ENCODE data around the gene RCL1.
"Not testable (repeated sequence)": the region's sequence is repeated elsewhere in the genome, so short reads cannot be mapped to it uniquely, and the experiment has no call there.

The RCL1 gene, protein sequence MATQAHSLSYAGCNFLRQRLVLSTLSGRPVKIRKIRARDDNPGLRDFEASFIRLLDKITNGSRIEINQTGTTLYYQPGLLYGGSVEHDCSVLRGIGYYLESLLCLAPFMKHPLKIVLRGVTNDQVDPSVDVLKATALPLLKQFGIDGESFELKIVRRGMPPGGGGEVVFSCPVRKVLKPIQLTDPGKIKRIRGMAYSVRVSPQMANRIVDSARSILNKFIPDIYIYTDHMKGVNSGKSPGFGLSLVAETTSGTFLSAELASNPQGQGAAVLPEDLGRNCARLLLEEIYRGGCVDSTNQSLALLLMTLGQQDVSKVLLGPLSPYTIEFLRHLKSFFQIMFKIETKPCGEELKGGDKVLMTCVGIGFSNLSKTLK

DNA sequence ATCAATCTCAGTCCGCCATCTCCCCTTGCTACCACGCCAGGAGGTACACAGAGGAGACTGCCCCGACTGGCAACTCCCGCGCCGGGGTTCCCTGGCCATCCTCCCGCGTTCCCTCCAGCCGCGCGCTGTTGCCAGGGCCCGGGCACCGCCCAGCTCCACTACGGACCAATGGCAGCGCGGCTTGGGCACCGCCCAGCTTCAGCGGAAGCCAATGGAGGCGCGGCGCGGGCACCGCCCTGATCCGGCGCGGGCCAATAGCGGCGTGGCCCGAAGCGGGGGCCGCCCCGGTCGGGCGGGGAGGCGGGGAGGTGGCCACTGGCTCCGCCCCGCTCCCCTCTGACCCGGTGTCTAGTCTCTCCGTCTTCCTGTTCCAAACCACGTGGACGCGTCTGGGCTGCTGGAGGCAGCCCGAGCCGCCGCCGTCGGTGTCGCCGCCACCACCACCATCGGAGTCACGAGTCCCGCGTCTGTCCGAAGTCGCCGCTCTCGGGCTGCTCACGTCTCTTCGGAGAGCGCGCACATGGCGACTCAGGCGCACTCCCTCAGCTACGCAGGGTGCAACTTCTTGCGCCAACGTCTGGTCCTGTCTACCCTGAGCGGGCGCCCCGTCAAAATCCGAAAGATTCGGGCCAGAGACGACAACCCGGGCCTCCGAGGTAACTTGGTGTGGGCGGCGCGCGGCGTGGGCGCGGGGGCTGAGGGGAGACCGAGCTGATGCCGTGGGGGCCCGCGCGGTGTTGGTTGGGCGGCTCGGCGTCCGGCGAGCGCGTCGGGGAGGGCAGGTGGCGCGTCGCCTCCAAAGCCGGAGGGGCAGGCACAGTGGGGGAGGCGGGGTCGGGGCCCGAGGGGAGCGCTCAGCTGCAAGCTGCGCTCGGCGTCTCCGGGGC lies at the start of gene RCL1:
Gene RCL1, plus strand, starts transcription at position 373 of the 887 bp plus-strand sequence. Its CDS starts 148 bp downstream, at position 521.
- DNase-seq (ENCODE audit: low read depth), result peak; percentile 94

DNA sequence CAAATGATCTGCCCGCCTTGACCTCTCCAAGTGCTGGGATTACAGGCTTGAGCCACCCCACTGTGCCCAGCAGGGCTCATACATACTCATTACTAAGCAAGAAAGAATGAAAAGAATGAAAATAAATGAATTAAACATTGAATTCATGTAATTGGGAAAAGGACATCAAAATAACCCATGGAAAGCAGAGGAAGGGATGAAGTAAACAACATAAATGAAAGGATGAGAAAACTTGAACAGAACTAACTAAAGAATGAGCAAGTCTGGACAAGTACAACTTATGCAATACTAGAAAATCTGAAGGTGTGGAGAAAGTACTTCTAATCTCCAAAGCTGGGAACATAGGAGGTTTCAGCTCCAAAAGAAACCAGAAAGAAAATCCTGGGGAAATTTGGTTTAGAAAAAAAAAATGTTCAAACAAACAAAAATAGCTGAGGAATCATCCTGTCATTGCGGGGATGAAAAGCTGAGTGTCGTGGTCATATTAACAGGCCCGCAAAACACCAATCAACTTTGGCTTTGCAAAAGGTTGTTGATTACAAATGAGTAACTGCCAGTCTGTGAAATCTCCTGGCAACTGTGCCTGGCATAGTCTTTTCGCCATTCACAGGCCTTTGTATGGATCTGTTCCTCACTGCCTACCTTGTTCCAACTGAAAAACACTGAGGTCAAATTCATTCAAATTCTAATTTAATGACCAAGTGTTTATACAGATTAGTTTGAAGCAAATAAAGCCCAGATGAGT lies 49.4 kb upstream of the RCL1 start:
- DNase-seq (ENCODE audit: low read depth), result no peak

DNA sequence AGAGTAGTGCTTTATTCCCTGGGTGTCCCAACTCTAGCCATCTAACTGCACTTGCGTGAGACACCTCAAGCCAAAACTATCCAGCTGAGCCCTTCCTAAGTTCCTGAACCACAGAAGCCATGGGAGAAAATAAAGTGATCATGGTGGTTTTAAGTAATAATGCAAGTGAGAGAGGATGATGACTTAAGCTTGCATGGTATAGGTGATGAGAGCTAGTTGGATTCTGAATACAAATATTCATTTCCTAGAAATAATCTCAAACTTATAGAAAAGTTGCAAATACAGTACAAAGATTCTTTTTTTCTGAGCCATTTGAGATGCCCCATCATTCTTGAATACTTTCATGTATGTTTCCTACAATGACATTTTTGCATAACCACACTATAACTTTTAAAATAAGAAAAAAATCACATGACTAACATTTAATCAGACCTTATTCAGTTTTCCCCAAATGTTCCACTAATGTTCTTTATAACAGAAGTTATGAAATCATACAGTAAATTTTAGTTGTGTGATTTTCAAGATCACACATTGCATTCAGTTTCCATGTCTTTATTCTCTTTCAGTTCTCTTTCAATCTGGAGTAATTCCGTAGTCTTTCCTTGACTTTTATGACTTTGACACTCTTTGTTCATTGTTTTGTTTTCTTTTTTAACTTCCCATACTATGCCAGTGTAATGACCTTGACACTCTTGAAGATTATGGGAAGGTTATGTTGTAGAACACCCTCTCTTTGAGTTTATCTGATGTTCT lies 46.3 kb upstream of the RCL1 start:
- no peak for DNase-seq (ENCODE audit: low read depth)

DNA sequence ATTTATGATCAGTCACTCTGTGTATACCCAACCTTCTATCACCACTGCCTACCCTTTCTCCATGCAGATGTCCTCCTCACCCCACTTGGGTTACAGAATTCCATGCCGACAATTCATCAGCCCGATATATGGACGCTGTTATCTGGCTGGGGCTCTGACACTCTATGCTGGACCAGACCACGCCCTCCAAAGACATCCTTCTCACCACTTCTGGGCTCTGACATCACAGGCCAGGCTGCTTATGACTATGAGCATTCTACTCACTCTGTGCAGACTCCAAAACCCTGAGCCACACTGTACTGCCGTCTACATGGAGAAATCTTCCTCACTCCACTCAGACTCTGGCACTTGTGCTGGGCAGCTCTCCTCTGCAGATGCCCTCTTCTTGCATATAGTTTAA lies 44.1 kb upstream of the RCL1 start:
- no peak for DNase-seq (ENCODE audit: low read depth)

DNA sequence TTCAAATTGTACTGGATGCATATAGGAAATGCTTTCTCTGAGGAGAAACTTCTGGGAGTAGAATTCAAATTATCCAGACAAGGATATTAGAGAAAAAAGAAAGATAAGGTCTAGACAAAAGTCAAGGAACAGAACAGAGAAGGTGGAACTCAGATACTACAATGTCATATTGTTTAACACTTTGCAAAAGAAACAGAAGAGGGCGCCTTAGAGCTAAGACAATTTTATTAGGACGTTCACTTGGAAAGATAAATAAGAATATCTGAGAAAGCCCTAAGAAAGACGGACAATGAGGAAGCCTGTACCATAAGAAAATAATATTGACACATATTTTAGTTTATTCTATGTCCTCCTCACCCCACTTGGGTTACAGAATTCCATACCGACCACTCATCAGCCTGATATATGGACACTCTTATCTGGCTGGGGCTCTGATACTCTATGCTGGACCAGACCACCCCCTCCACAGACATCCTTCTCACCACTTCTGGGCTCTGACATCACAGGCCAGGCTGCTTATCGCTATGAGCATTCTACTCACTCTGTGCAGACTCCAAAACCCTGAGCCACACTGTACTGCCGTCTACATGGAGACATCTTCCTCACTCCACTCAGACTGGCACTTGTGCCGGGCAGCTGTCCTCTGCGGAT lies 42.6 kb upstream of the RCL1 start:
- DNase-seq (ENCODE audit: low read depth), result no peak

DNA sequence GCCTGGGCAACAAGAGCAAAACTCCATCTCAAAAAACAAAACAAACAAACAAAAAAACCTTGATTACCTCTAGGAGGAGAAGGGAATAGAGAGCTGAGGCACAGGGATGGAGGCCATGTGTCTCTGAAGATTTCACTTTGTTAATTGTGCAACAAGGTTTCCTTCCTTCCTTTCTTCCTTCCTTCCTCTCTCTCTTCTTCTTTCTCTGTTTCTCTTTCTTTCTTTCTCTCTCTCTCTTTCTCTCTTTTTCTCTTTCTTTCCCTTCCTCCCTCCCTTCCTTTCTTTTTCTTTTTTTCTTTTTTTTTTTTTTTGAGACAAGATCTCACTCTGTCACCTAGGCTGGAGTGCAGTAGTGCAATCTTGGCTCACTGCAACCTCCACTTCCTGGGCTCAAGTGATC lies 38.2 kb upstream of the RCL1 start:
- not testable (repeated sequence) for DNase-seq (ENCODE audit: low read depth)

DNA sequence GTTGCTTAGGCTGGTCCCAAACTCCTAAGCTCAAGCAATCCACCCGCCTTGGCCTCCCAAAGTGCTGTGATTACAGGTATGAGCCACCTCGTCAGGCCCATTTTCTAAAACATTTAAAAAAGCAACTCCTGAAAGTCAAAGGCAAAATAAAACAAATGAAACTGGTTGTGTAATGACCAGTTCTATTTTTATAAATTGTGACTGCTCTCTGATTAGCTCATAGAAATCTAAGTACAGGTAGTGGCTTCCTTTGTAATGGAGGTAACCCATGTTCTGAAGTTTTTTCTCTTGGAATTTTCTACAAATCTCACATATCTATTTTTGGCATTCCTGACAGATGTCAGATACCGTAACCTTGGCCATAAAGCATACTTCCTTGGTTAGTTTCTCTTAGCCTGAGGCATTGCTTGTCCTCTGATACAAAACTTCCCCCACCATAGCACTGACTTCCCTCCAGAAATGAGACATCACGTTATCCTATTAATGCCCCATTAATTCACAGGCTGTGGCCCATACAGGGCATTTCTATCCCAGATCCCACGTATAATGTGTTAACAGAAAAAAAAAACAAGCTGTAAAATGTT lies 37.6 kb upstream of the RCL1 start:
- DNase-seq (ENCODE audit: low read depth), result no peak

DNA sequence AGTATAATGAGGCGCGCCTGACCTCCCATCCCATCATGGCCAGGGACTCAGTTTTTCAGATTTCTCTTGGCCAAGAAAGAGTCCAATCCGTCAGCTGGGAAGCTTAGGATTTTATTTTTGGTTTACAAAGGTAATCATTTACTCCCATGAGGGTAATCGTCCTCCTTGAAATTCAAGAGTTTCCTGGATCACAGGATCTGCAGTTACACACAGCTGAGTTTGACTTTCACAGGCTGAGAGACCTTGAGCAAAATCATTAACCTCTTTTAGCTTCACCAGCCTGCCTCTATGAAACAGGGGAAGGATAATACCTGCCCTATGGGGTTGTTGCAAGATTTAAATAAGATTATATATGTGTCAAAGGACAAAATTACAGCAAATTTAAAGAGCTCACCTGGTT lies 36.3 kb upstream of the RCL1 start:
- no peak for DNase-seq (ENCODE audit: low read depth)

DNA sequence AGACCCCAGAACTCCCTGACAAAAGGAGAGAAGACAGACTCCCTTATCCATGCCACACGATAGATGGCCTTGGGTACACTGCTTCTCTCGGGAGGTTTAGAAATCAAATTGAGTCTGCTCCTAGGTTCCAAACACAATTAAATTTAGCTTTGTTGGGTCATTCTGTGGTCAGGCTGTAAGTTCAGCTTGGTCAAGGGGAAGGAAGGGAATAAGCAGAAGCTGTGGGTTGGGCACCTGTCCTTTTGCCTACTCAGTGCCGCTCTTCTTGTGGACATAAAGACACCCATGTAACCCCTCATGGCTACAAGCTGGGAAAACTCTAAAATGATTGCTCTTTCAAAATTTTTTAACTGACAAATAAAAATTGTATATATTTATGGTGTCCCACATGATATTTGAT lies 32.6 kb upstream of the RCL1 start:
- DNase-seq (ENCODE audit: low read depth), result no peak

DNA sequence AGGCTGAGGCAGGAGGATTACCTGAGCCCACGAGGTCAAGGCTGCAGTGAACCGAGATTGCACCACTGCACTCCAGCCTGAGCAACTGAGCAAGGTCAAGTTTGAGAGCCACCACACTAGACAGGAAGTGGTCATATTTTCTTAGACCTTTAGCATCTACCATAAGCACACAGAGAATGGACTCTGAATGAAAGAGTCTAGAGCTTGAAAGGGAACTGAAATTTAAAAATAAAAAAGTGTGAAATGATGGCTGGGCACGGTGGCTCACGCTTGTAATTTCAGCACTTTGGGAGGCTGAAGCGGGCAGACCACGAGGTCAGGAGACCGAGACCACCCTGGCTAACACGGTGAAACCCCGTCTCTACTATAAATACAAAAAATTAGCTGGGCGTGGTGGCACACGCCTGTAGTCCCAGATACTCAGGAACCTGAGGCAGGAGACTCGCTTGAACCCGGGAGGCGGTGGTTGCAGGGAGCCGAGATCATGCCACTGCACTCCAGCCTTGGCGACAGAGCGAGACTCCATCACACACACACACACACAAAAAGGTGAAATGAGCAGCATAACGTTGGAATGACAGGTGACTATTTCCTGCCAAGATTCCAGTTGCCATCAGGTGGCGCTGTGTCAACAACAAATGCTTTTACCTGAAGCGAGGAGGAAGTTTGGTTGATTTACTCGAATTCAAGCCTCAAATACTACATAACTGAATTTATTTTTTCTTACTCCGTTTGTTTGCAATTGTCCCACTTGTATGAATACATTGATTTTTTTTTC lies 30.4 kb upstream of the RCL1 start:
- DNase-seq (ENCODE audit: low read depth), result peak; percentile 75

DNA sequence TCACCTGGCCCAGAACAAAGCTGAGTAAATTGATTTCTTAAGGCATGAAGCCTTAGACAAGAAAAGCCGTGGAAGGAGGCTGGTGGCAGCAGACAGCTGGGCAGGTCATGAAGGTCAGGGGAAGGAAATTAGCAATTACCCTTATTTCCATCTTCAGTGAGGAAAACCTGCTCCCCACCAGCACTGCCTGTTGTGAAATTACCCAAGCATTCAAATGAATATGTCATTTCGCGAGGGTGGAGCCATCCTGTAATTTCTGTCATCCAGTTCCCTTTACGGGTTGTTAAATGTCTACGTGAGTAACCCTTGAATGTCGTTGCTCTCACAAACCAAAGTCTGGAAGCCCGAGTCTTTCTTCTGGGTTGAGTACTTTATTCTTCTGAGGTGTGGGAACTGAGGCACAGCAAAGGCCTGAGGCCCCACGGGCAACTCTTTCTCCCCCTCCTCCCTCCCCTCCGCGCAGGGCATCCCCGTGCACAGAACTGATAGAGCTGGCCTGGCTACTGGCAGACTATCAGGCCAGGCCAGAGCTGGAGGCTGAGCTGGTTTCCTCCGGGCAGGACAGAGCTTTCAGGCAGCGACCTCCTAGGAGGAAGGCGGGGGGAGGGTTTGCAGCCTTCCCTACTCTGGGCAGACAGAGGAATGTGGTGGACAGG lies 29.7 kb upstream of the RCL1 start:
- no peak for DNase-seq (ENCODE audit: low read depth)

DNA sequence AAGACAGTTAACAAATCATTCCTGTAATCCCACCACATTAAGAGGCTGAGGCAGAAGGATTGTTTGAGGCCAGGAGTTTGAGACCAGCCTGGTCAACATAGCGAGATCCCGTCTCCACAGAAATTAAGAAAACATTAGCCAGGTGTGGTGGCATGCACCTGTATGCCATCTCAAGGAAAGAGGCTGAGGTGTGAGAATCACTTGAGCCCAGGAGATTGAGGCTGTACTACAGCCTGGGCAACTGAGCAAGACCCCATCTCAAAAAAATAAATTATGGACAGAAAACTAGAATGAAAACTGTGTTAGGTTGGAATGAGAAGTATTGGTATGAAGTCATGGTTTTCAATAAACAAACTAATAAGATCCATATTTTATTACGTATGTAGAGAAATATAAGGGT lies 28.7 kb upstream of the RCL1 start:
- no peak for DNase-seq (ENCODE audit: low read depth)

DNA sequence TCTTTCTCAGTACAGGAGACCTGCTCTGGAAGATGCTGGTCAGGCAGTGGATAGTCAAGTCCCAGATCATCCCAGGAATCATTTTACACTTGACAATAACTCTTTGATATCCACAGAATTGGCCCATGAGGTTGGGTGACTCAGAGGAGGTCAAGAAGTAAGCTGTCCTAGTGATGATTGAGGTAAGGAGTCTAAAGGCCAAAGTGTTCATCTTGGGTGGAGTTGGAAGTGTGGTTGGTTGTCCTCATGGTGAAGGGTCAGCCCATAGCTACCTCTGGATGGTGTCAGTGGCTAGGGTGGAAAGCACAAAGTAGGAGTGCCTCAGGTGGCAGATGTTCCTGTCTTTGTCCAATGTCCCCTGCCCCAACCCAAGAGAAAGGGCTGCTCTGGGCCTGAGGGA lies 24.1 kb upstream of the RCL1 start:
- DNase-seq (ENCODE audit: low read depth), result no peak

DNA sequence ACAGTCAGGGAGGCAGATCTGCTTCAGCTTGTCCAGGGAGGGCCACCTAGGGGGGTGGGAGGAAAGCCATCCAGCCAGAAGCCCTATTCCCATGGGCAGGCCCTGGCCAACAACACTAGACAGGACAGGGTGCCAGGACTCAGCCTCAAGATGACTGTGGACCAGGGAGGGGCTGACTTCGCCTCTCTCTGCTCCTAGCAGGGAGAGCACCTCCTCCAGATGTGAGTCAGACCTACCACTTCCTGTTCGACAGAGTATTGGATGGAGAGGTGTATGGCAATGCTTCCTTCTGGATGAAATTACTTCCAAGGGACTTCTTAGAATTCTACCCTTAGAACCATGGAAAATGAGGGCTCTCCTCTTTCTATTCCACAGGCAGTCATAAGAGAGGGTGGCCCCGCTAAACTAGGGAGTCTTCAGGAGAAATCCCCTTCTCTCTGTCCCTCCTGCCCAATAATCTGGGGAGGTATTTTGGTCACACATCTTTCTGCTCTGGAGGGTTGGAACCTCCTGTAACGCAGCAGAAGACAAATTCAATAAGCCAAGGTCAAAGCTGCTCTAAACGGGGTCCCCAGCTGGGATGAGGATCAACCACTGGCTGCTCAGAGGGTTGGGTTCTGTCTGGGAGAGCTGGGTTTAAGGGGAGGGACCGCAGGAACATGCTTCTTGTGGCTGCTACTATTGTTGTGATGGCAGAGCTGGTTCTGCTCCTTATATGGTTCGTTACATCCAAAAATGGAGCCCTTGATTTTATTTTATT lies 23.2 kb upstream of the RCL1 start:
- DNase-seq (ENCODE audit: low read depth), result no peak

DNA sequence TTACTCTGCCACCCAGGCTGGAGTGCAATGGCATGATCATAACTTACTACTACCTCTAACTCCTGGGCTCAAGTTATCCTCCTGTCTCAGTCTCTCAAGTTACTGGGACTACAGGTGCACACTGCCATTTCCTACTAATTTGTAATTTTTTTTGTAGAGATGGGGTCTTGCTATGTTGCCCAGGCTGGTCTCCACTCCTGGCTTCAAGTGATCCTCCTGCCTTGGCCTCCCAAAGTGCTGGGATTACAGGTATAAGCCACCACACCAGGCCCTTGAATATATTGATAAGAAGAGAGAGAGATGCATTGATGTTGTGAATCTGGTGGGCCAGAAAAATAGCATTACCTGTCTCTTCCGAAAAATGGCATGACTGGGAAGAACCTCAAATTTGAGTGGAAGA lies 21.0 kb upstream of the RCL1 start:
- DNase-seq (ENCODE audit: low read depth), result no peak

DNA sequence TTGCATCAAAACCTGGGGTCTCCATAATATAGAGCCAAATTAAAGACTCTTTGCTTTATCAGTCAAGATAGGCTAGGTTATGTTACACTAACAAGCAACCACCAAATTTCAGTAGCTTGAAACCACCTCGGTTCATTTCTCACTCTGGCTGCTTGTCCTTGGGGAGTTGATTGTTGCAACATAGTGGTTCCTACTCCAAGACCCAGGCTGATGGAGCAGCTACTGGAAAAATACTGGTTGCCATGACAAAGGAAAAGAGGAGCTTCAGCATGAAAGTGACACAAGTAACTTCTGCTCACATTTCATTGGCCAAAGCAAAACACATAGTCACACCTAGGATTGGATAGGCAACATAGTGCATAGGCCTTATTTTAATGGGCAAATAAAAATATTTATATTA lies 18.5 kb upstream of the RCL1 start:
- DNase-seq (ENCODE audit: low read depth), result no peak

DNA sequence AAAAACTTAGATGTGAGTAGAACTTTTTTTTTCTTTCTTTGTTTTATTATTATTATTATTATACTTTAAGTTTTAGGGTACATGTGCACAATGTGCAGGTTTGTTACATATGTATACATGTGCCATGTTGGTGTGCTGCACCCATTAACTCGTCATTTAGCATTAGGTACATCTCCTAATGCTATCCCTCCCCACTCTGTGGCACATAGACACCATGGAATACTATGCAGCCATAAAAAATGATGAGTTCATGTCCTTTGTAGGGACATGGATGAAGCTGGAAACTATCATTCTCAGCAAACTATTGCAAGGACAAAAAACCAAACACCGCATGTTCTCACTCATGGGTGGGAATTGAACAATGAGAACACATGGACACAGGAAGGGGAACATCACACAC lies 17.8 kb upstream of the RCL1 start:
- DNase-seq (ENCODE audit: low read depth), result not testable (repeated sequence)

DNA sequence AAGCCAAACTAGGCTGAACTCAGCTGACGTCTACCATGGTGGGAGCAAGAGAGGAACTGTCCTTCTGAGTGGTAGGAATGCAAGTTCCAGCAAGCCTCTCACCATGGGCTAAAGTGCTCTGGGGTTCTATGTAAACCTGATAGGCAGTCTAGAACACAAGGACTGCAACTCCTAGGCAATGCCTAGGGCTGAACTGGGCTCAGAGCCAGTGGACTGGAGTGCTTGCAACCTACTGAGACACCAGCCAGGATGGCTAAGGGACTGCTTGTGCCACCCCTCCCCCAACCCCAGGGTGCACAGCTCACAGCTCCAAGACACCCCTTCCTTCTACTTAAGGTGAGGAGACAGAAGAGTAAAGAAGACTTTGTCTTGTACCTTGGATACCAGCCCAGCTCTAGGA lies 12.1 kb upstream of the RCL1 start:
- DNase-seq (ENCODE audit: low read depth), result no peak

DNA sequence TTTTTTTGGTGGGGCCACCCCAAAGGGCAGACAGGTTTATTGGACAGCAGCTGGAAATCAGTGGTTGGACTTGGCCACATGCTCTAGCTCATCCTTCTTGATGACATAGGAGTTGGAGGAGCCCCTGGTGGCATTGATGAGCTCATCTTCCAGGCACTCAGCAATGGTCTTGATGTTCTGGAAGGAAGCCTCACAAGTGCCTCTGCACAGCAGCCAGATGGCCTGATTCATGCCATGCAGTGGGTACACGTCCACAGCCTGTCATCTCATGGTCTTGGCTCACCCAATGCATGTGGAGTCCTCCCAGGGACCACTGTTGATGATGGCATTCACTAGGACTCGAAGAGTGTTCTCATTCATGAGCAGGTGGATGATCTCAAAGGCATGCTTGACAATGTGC lies 11.3 kb upstream of the RCL1 start:
- no peak for DNase-seq (ENCODE audit: low read depth)

Measured in stimulated activated CD4-positive, alpha-beta T cell treated with anti-CD3 and anti-CD28 coated beads, Interleukin-2, amount 100 ng/mL, for 4 hours (primary cell).